ENCODE data around the gene LRRK1. TPM values are rescaled to one million over a fixed set of nuclear protein-coding genes. Genes with fewer than 3 reads are reported as not detected.

Gene LRRK1
- total RNA-seq, 1 experiment from 2014 or later, result 1.0 TPM

GRCh38 chr15:101020945-101021344 is 101.8 kb downstream of the LRRK1 start:
- in situ Hi-C loops (cut with HindIII; ENCODE audit: low pct_unique_long_range_greater_than_20kb, low sequenced_read_pairs), result no loop called here
- DNase-seq (ENCODE audit: low read depth, low spot score), result no peak

GRCh38 chr15:101022306-101022705 is 103.1 kb downstream of the LRRK1 start:
- in situ Hi-C loops (cut with HindIII; ENCODE audit: low pct_unique_long_range_greater_than_20kb, low sequenced_read_pairs), result no loop called here
- no peak for DNase-seq (ENCODE audit: low read depth, low spot score)

DNA sequence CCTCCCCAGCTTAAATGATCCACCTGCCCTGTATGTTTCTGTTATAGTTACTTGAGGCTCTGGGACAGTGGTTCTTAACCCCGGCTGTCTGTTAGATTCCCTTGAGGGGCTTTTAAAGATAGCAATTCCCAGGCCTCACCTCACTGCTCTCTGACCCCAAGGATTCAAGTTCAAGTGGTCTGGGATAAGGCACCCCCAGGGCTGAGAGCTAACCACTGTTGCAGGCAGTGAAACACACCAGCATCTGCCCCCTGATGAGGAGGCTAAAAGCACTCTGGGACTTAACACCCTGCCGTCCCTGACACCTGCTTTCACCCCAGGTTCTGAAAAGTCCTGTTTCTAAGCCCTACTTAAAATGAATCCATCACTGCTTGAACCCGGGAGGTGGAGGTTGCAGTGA is 103.7 kb downstream of the LRRK1 start:
- DNase-seq (ENCODE audit: low read depth, low spot score), result no peak
- in situ Hi-C loops (cut with HindIII; ENCODE audit: low pct_unique_long_range_greater_than_20kb, low sequenced_read_pairs), result no loop called here

DNA sequence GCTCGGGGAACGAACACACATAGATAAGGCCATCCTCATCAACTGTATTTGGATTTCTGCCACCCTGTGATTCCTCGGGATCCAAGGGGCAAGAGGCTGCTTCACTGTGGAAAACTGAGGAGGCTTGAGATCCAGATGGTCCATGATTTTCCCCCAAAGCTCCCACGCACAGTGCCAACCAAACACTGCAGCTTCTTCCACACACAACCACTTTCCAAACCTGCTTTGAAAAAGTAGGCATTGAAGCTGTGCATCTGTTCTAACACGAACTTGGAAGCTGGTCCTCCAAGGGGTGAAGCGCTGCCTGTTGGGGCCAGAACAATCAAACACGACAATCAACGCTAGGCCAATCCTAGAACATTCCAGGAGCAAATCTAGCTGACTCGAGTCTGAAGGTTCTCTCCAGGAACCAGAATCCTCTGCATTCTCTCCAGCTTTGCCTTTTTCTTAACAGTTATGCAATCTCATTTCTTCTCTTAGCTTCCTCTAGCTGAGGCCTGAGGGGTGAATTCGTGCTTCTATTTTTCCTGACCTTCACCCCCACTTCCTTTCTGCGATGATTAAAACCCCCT is 104.4 kb downstream of the LRRK1 start:
- DNase-seq (ENCODE audit: low read depth, low spot score), result no peak
- in situ Hi-C loops (cut with HindIII; ENCODE audit: low pct_unique_long_range_greater_than_20kb, low sequenced_read_pairs), result no loop called here

DNA sequence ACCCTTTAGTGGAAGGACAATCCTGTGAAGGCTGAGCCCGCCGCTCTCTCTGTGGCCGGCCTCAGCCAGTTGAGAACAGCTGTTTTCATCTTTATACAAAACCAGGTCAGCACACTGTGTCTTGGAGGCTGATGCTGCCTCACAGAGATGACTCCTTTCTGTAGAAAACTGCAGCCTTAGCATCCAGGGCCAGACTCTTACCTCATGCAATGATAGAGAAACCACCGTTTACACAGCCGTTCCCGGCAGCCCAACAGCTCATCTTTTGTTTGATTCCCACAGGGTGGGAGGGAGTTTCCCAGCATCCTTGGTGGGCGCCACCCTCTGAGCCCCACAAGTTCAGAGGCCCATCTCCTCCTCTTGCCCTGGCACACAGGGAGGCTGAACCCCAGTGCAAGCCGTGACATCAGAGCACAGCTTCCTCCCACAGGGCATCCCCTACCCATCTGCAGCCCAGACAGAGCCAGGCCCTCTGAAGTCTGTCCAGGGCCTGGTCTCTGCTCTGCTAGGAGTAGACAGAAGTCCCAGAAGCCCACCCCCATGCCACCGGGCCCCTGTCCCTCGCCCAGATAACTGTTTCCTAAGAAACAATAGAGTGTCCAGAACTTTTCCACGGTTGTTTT is 105.0 kb downstream of the LRRK1 start:
- in situ Hi-C loops (cut with HindIII; ENCODE audit: low pct_unique_long_range_greater_than_20kb, low sequenced_read_pairs), result no loop called here
- DNase-seq (ENCODE audit: low read depth, low spot score), result no peak

DNA sequence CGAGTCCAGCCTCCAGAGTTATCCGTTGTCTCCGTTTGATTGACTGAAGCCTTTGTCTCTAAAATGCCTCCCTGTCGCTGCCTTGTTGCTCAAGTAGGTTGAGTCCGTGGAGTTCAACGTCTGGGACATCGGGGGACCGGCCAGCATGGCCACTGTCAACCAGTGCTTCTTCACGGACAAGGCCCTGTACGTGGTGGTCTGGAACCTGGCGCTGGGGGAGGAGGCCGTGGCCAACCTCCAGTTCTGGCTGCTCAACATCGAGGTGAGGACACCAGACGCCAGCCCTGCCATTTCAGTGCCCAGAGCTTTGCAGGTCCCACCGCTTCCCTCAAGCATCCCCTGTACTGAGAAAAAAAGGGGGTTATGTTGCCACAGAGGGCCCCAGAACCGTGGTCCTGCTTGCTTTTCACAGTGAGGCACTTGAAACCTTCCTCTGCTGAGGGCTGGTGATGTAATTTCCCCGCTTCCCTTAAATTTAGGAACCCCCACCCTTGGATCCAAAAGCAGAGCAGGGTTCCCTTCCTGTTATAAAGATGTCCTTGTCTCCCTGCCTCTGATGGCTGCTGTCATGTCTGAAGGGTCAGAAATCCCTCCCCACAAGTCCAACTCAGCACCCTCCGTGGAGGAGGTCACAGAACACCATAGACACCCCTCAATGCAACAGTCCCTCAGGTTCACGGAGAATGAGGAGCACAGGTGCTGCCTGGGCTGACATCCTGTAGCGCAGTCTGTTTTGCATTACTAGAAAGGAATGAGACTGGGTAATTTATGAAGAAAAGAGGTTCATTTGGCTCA is 105.7 kb downstream of the LRRK1 start:
- no peak for DNase-seq (ENCODE audit: low read depth, low spot score)
- in situ Hi-C loops (cut with HindIII; ENCODE audit: low pct_unique_long_range_greater_than_20kb, low sequenced_read_pairs), result no loop called here

DNA sequence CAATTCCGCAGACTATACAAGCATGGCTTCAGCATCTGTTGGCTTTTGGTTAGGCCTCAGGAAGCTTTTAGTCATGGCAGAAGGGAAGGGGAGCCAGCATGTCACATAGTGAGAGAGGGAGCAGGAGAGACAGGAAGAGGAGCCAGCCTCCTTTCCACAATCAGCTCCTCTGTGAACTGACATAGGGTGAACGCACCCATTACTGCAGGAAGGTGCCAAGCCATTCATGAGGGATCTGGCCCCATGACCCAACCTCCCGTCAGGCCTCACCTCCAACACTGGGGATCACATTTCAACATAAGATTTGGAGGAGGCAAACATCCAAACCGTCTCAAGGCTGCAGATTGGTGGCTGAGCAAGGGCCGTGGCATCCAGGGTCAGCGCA is 106.3 kb downstream of the LRRK1 start:
- in situ Hi-C loops (cut with HindIII; ENCODE audit: low pct_unique_long_range_greater_than_20kb, low sequenced_read_pairs), result no loop called here
- DNase-seq (ENCODE audit: low read depth, low spot score), result no peak

DNA sequence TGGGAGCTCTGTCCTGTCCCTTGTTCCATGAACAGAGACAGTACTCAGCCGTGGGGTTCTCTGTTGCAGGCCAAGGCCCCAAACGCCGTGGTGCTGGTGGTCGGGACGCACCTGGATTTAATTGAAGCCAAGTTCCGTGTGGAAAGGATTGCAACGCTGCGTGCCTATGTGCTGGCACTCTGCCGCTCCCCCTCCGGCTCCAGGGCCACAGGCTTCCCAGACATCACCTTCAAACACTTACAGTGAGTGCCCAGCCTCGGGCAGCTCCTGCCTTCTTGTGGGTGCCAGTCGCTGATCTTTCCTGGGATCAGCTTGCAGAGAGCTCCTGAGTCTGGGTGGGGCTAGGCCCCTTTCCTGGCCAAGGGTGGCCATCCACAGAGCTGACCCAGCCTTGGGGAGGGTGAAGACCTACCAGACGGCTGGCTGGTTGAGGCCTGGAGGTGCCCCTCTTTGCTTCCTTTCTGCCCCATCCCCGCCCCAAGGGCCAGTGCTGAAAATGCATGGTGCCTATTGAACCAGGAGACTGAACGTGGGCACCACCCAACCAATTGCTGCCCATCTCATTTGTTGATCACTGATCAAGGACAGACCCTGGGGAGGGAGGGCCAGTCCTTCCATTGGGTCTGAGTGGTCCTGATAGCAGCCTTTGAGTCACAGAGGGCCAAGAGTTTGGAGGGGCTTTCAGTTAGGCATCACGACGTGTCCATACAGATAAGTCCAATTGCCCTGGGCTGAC is 106.9 kb downstream of the LRRK1 start:
- no peak for DNase-seq (ENCODE audit: low read depth, low spot score)
- in situ Hi-C loops (cut with HindIII; ENCODE audit: low pct_unique_long_range_greater_than_20kb, low sequenced_read_pairs), result no loop called here

DNA sequence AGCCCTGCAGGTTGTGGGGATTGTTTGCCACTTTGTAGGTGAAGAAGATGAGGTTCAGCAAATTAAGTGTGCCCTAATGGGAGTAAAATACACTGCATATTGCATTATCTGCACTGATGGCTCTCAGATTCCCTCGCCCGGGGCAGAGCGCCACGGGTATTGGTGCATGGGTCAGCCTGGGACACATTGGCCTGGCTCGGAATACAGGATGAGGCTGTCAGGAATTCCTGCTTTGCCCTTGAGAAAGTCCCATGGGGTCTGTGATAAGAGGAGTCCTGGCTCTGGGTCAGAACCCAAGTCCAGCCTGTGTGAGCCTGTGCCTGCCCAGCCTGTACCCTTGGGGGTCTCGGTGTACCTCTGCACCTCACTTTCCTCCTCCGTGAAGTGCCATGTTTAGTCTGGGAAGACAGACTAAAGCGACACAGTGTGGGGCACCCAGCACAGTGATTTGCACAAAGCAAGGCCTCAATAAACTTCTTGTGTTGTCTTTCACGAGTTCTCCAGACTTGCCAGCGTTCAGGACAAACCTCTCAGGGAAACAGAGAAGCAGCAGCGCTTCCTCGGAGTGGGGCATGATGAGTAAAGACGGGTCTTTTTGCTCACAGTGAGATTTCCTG is 107.6 kb downstream of the LRRK1 start:
- in situ Hi-C loops (cut with HindIII; ENCODE audit: low pct_unique_long_range_greater_than_20kb, low sequenced_read_pairs), result no loop called here
- DNase-seq (ENCODE audit: low read depth, low spot score), result no peak

- in situ Hi-C loops (cut with HindIII; ENCODE audit: low pct_unique_long_range_greater_than_20kb, low sequenced_read_pairs), result no loop called here
- no peak for DNase-seq (ENCODE audit: low read depth, low spot score)
These were observed 108.2 kb downstream of the LRRK1 start for GRCh38 chr15:101027273-101027901.

- in situ Hi-C loops (cut with HindIII; ENCODE audit: low pct_unique_long_range_greater_than_20kb, low sequenced_read_pairs), result no loop called here
- no peak for DNase-seq (ENCODE audit: low read depth, low spot score)
These were observed 108.8 kb downstream of the LRRK1 start for GRCh38 chr15:101027920-101028319.

DNA sequence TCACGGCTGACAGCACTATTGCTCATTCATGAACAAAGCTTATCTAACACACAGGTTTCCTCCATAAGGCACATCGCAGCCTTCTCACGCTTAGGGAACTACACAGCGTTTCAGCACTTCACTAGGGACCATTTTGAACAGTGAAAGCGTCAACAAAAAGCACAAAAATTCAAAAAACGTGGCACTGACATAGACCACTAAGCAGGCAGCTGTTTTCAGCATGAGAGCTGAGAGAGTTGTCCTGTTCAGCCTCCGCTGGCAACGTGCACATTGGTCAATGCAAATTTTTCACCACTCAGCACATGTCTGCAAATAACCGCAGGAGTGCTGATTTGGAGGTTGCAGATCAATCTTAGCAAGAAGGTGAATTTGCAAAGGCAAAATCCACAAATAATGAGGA is 109.2 kb downstream of the LRRK1 start:
- in situ Hi-C loops (cut with HindIII; ENCODE audit: low pct_unique_long_range_greater_than_20kb, low sequenced_read_pairs), result no loop called here
- no peak for DNase-seq (ENCODE audit: low read depth, low spot score)

DNA sequence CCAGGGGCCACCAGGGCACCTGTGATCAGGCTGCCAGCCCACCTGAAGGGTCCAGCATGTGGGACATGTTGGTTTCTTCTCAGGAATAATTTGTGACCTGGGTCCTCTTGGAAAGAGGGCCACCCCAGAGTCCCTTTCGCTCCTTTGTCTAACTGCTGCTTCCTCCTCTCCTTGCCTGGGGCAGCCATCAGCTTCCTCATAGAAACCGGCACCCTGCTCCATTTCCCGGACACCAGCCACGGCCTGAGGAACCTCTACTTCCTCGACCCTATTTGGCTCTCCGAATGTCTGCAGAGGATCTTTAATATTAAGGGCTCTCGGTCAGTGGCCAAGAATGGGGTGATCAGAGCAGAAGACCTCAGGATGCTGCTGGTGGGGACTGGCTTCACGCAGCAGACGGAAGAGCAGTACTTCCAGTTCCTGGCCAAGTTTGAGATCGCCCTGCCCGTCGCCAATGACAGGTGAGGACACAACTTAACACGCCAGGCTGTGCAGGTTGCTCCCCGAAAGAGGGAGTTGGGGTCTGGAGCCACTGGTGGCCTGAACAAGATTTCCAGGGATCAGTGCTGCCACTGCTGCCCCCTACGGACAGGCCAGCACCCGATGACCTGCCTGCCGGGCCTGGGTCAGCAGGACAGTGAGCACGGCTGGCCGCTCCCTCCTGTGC is 109.7 kb downstream of the LRRK1 start:
- in situ Hi-C loops (cut with HindIII; ENCODE audit: low pct_unique_long_range_greater_than_20kb, low sequenced_read_pairs), result no loop called here

GRCh38 chr15:101029971-101030661 is 111.0 kb downstream of the LRRK1 start:
- in situ Hi-C loops (cut with HindIII; ENCODE audit: low pct_unique_long_range_greater_than_20kb, low sequenced_read_pairs), result no loop called here

More for the DNA sequence above, 109.7 kb downstream of the LRRK1 start:
- DNase-seq (ENCODE audit: low read depth, low spot score), result no peak

GRCh38 chr15:101031213-101031612 is 112.1 kb downstream of the LRRK1 start:
- in situ Hi-C loops (cut with HindIII; ENCODE audit: low pct_unique_long_range_greater_than_20kb, low sequenced_read_pairs), result no loop called here
- no peak for DNase-seq (ENCODE audit: low read depth, low spot score)

More at GRCh38 chr15:101029971-101030661, 111.0 kb downstream of the LRRK1 start:
- no peak for DNase-seq (ENCODE audit: low read depth, low spot score)

- no peak for DNase-seq (ENCODE audit: low read depth, low spot score)
- in situ Hi-C loops (cut with HindIII; ENCODE audit: low pct_unique_long_range_greater_than_20kb, low sequenced_read_pairs), result no loop called here
These were observed 114.6 kb downstream of the LRRK1 start for GRCh38 chr15:101033801-101034200.
